ENCODE results near the gene CMC2.

Gene CMC2

DNA sequence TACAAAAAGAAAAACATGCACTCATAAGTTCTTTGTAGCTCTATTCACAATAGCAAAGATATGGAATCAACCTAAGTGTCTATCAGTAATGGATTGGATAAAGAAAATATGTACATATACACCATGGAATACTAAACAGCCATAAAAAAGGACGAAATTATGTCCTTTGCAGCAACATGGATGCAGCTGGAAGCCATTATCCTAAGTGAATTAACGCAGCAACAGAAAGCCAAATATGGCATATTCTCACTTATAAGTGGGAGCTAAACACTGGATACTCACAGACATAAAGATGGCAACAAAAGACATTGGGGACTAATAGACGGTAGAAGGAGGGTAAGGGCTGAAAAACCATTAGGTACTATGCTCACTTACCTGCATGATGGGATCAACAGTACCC, 5.8 kb downstream of the CMC2 start:
- Mint-ChIP-seq H3K4me1 (peaks cover 43% of the 10 kb centered on the region), H3K9me3 (peaks cover 24% of the 10 kb centered on the region), H3K27me3 (ENCODE audit: low read depth, poor library complexity) (no peaks in the 10 kb centered on the region), H3K36me3 (ENCODE audit: low read depth) (peaks cover 48% of the 10 kb centered on the region), H3K27ac (no peak overlapping the region), H3K4me3 (no peak overlapping the region)
- no peak for DNase-seq
- TF ChIP-seq CTCF (IDR thresholded peaks at IDR 0.05) = no peak

GRCh38 chr16:80997964-80998620, 8.6 kb downstream of the CMC2 start:
- DNase-seq = no peak
- Mint-ChIP-seq H3K27me3 (ENCODE audit: low read depth, poor library complexity) (no peaks in the 10 kb centered on the region), H3K36me3 (ENCODE audit: low read depth) (peaks cover 65% of the 10 kb centered on the region), H3K4me3 (no peak overlapping the region), H3K9me3 (peaks cover 24% of the 10 kb centered on the region), H3K27ac (no peak overlapping the region), H3K4me1 (peaks cover 31% of the 10 kb centered on the region)
- no peak for TF ChIP-seq CTCF (IDR thresholded peaks at IDR 0.05)

GRCh38 chr16:80997139-80997798, 9.4 kb downstream of the CMC2 start:
- Mint-ChIP-seq H3K4me1 (peaks cover 30% of the 10 kb centered on the region), H3K4me3 (no peak overlapping the region), H3K27me3 (ENCODE audit: low read depth, poor library complexity) (no peaks in the 10 kb centered on the region), H3K36me3 (ENCODE audit: low read depth) (peaks cover 62% of the 10 kb centered on the region), H3K9me3 (peaks cover 24% of the 10 kb centered on the region), H3K27ac (peak overlapping the region; percentile 44)
- DNase-seq = no peak
- TF ChIP-seq CTCF (IDR thresholded peaks at IDR 0.05) = no peak

DNA sequence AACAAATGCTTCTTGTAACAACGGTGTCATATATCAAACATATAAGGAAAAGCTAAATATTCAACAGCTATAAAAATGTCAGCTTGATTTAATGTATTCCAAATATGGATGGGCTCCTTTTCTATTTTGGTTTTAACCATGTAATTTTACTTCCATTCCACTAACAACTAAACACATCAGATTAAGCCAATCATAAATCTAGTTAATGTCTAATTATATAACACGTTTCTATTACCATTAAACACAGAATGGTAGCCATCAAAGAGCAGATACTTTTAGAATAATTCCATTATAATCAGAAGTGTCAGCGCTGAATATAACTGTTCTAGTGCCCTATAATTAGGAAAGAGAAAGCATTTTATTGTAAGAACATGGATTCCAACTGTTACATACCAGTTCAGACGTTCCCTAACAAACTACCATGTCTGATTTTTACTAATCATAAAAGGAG, 10.0 kb downstream of the CMC2 start:
- peaks cover 24% of the 10 kb centered on the region for H3K9me3 Mint-ChIP-seq
- H3K36me3 Mint-ChIP-seq (ENCODE audit: low read depth) = peaks cover 58% of the 10 kb centered on the region
- no peaks in the 10 kb centered on the region for H3K27me3 Mint-ChIP-seq (ENCODE audit: low read depth, poor library complexity)
- no peak for DNase-seq
- peaks cover 32% of the 10 kb centered on the region for H3K4me1 Mint-ChIP-seq
- no peak overlapping the region for H3K4me3 Mint-ChIP-seq
- TF ChIP-seq CTCF (IDR thresholded peaks at IDR 0.05) = no peak
- H3K27ac Mint-ChIP-seq = peak overlapping the region; percentile 44

DNA sequence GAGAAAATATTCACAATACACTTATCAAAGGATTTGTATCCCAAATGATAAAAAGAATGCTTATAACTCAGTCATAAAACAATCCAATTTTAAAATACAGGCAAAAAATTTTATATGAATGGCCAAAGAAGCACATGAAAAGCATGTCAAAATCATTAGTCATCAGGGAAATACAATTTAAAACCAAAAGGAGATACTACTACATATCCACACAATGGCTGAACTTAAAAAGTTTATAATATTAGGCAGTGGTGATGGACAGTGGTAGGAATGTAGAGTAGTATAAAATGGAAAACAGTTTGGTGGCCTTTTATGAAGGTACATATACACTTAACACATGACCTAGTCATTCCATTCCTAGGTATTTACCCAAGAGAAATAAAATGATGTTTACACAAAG, 12.2 kb downstream of the CMC2 start:
- Mint-ChIP-seq H3K4me3 (no peak overlapping the region), H3K27ac (no peak overlapping the region), H3K4me1 (peaks cover 52% of the 10 kb centered on the region), H3K36me3 (ENCODE audit: low read depth) (peaks cover 48% of the 10 kb centered on the region), H3K9me3 (peaks cover 11% of the 10 kb centered on the region), H3K27me3 (ENCODE audit: low read depth, poor library complexity) (no peaks in the 10 kb centered on the region)
- TF ChIP-seq CTCF (IDR thresholded peaks at IDR 0.05) = no peak
- DNase-seq = no peak

- peak overlapping the region; percentile 9 for H3K27ac Mint-ChIP-seq
- H3K27me3 Mint-ChIP-seq (ENCODE audit: low read depth, poor library complexity) = no peaks in the 10 kb centered on the region
These were observed 12.9 kb downstream of the CMC2 start for GRCh38 chr16:80993834-80994233.

More at GRCh38 chr16:80993834-80994233, 12.9 kb downstream of the CMC2 start:
- H3K4me1 Mint-ChIP-seq = peaks cover 55% of the 10 kb centered on the region
- peaks cover 42% of the 10 kb centered on the region for H3K36me3 Mint-ChIP-seq (ENCODE audit: low read depth)
- no peak for TF ChIP-seq CTCF (IDR thresholded peaks at IDR 0.05)
- H3K4me3 Mint-ChIP-seq = no peak overlapping the region
- H3K9me3 Mint-ChIP-seq = peaks cover 5% of the 10 kb centered on the region
- no peak for DNase-seq
